Hepatocyte (in vitro differentiated cells): ENCODE data around the gene MYO18B. TPM values are rescaled to one million over a fixed set of nuclear protein-coding genes. Genes with fewer than 3 reads are reported as not detected.

Experiments used
- DNase-seq: peaks from one replicate; pipeline ENCODE4 v3.0.0-alpha.2; 2016; ENCODE audit warnings: low spot score
- H2AFZ ChIP-seq: fragments of 200-600 bp; sonication (generic); 2 replicates; pipeline ENCODE4 v1.6.0; 2016; ENCODE audit warnings: antibody characterized with exemption, mild to moderate bottlenecking
- H3K27ac ChIP-seq: fragments of 200-600 bp; sonication (generic); 2 replicates; pipeline ENCODE4 v1.5.1; 2016; ENCODE audit warnings: mild to moderate bottlenecking
- H3K27me3 ChIP-seq: fragments of 200-600 bp; sonication (generic); 2 replicates; pipeline ENCODE4 v1.6.1; 2016
- H3K36me3 ChIP-seq: fragments of 200-600 bp; sonication (generic); replicated peaks from 2 replicates; pipeline ENCODE4 v1.5.1; 2016; ENCODE audit warnings: low read depth; ENCODE audit not compliant: insufficient read depth
- H3K4me1 ChIP-seq: fragments of 200-600 bp; sonication (generic); 2 replicates; pipeline ENCODE4 v1.5.1; 2016; ENCODE audit warnings: mild to moderate bottlenecking, moderate library complexity; ENCODE audit not compliant: insufficient read depth
- H3K4me2 ChIP-seq: fragments of 200-600 bp; sonication (generic); 2 replicates; pipeline ENCODE4 v1.6.0; 2016
- H3K4me3 ChIP-seq: fragments of 200-600 bp; sonication (generic); 2 replicates; pipeline ENCODE4 v1.5.1; 2016; ENCODE audit warnings: mild to moderate bottlenecking
- H3K79me2 ChIP-seq: fragments of 200-600 bp; sonication (generic); 2 replicates; pipeline ENCODE4 v1.6.0; 2017; ENCODE audit warnings: mild to moderate bottlenecking
- H3K9me2 ChIP-seq: fragments of 200-600 bp; sonication (generic); replicated peaks from 2 replicates; pipeline ENCODE4 v1.6.0; 2017; ENCODE audit warnings: mild to moderate bottlenecking; ENCODE audit not compliant: insufficient read depth
- H3K9me3 ChIP-seq: fragments of 200-600 bp; sonication (generic); 2 replicates; pipeline ENCODE4 v1.5.1; 2016; ENCODE audit warnings: low read depth, mild to moderate bottlenecking
- H4K20me1 ChIP-seq: fragments of 200-600 bp; sonication (generic); 2 replicates; pipeline ENCODE4 v1.6.0; 2016; ENCODE audit warnings: mild to moderate bottlenecking; ENCODE audit not compliant: insufficient read depth, poor library complexity, severe bottlenecking
- CTCF ChIP-seq: fragments of 200-600 bp; sonication (generic); IDR thresholded peaks from 2 replicates; pipeline ENCODE4 v1.5.1; 2016; ENCODE audit warnings: antibody characterized with exemption, mild to moderate bottlenecking; ENCODE audit not compliant: poor library complexity
- EZH2 ChIP-seq: fragments of 200-600 bp; sonication (generic); IDR thresholded peaks from 2 replicates; pipeline ENCODE4 v1.6.1; 2016; ENCODE audit warnings: antibody characterized with exemption, mild to moderate bottlenecking, borderline replicate concordance
- EZH2phosphoT487 ChIP-seq: fragments of 200-600 bp; sonication (generic); IDR thresholded peaks from one replicate; pipeline ENCODE4 v1.6.1; 2018; ENCODE audit warnings: antibody characterized with exemption, mild to moderate bottlenecking, low read depth, moderate library complexity; ENCODE audit not compliant: unreplicated experiment, severe bottlenecking
- WGBS: methylation state at CpG from one replicate; pipeline ENCODE4 v1.1.6; 2016; ENCODE audit warnings: low lambda C conversion rate; ENCODE audit errors: missing lambda C conversion rate; 5-methylcytosine and 5-hydroxymethylcytosine counted together
- polyA plus RNA-seq: library from polyadenylated mRNA; unstranded; fragments of >200 nt; fragmentation: Nextera tagmentation; extraction: Ambion mirVana; gene quantifications from 2 replicates; pipeline ENCODE4 v1.2.1, GENCODE V29; 2016
- total RNA-seq: library from RNA; depleted of rRNA; stranded (reverse); fragments of >200 nt; gene quantifications from 2 replicates; pipeline ENCODE4 v1.2.3, GENCODE V29; 2014

MYO18B gene
- total and polyA plus RNA-seq, 2 experiments from 2014 or later = 0.23 TPM; not detected in 1

- Histone ChIP-seq H3K36me3 (no peaks in the 10 kb centered on the region), H3K27me3 (no peaks in the 10 kb centered on the region), H4K20me1 (no peaks in the 10 kb centered on the region), H3K9me2 (no peaks in the 10 kb centered on the region), H3K9me3 (no peaks in the 10 kb centered on the region), H3K4me3 (no peak overlapping the region), H2AFZ (no peak overlapping the region), H3K79me2 (no peaks in the 10 kb centered on the region), H3K4me1 (no peaks in the 10 kb centered on the region), H3K4me2 (no peak overlapping the region), H3K27ac (no peak overlapping the region)
- TF ChIP-seq EZH2phosphoT487 (no peak), CTCF (no peak), EZH2 (no peak)
- 71% methylated on average over 5 of the region's 5 CpGs for WGBS
- DNase-seq = no peak
Measured at GRCh38 chr22:25840167-25840566, 98.2 kb downstream of the MYO18B start.

- H3K4me2 ChIP-seq = no peak overlapping the region
- H3K36me3 ChIP-seq = no peaks in the 10 kb centered on the region
- no peaks in the 10 kb centered on the region for H3K9me3 ChIP-seq
- no peak for DNase-seq
- no peak for TF ChIP-seq EZH2
- no peak for TF ChIP-seq EZH2phosphoT487
- no peak for TF ChIP-seq CTCF
- H3K4me3 ChIP-seq = no peak overlapping the region
- no peak overlapping the region for H2AFZ ChIP-seq
- no peaks in the 10 kb centered on the region for H3K9me2 ChIP-seq
- WGBS = 73% methylated on average over 3 of the region's 3 CpGs
- no peaks in the 10 kb centered on the region for H3K4me1 ChIP-seq
- H3K27ac ChIP-seq = no peak overlapping the region
- no peaks in the 10 kb centered on the region for H3K27me3 ChIP-seq
- H4K20me1 ChIP-seq = no peaks in the 10 kb centered on the region
- no peaks in the 10 kb centered on the region for H3K79me2 ChIP-seq
Measured at GRCh38 chr22:25840891-25841290, 98.9 kb downstream of the MYO18B start.

- DNase-seq = no peak
- WGBS = 72% methylated on average over 7 of the region's 7 CpGs
- TF ChIP-seq EZH2phosphoT487 (no peak), EZH2 (no peak), CTCF (no peak)
- no peaks in the 10 kb centered on the region for H4K20me1 ChIP-seq
- no peaks in the 10 kb centered on the region for H3K9me2 ChIP-seq
- no peaks in the 10 kb centered on the region for H3K79me2 ChIP-seq
- H3K27me3 ChIP-seq = no peaks in the 10 kb centered on the region
- H3K9me3 ChIP-seq = no peaks in the 10 kb centered on the region
- H3K4me2 ChIP-seq = no peak overlapping the region
- H3K36me3 ChIP-seq = no peaks in the 10 kb centered on the region
- no peak overlapping the region for H3K27ac ChIP-seq
- no peak overlapping the region for H3K4me3 ChIP-seq
- no peak overlapping the region for H2AFZ ChIP-seq
- no peaks in the 10 kb centered on the region for H3K4me1 ChIP-seq
Measured at GRCh38 chr22:25841775-25842174, 99.8 kb downstream of the MYO18B start.
